ENCODE data around the gene KIF3A. TPM values are rescaled to one million over a fixed set of nuclear protein-coding genes. Genes with fewer than 3 reads are reported as not detected.

KIF3A gene
- total and polyA plus RNA-seq, 4 experiments from 2014 or later, result 9.7 to 25.9 (median 18.5) TPM

GRCh38 chr5:132770476-132771159 lies 33.3 kb upstream of the KIF3A start:
- H3K4me1 ChIP-seq (ENCODE audit: insufficient read depth, low read length), result peaks cover 4% of the 10 kb centered on the region
- no peaks in the 10 kb centered on the region for H3K9me3 ChIP-seq (ENCODE audit: control insufficient read depth in 1 of 2, low read length in 2 of 2)
- Mint-ChIP-seq H3K36me3 (no peaks in the 10 kb centered on the region), H3K9me3 (no peaks in the 10 kb centered on the region), H3K27ac (no peak overlapping the region), H3K4me1 (peaks cover 4 to 15% (median 5%) of the 10 kb centered on the region in 4 donors), H3K27me3 (no peaks in the 10 kb centered on the region), H3K4me3 (no peak overlapping the region)
- no peak overlapping the region for H3K4me3 ChIP-seq (ENCODE audit: low read length in 2 of 2)
- intact Hi-C loops (cut with micrococcal nuclease), result no loop called here
- DNase-seq, result no peak
- CTCF ChIA-PET (ENCODE audit: partially characterized antibody), result no interaction called here
- H3K27me3 ChIP-seq (ENCODE audit: insufficient read depth, low read length), result no peaks in the 10 kb centered on the region
- POLR2A ChIA-PET (ENCODE audit: partially characterized antibody), result no interaction called here
- H3K36me3 ChIP-seq (ENCODE audit: insufficient read depth, low read length), result no peaks in the 10 kb centered on the region
- H3K27ac ChIP-seq (ENCODE audit: low read depth, low read length), result no peak overlapping the region

DNA sequence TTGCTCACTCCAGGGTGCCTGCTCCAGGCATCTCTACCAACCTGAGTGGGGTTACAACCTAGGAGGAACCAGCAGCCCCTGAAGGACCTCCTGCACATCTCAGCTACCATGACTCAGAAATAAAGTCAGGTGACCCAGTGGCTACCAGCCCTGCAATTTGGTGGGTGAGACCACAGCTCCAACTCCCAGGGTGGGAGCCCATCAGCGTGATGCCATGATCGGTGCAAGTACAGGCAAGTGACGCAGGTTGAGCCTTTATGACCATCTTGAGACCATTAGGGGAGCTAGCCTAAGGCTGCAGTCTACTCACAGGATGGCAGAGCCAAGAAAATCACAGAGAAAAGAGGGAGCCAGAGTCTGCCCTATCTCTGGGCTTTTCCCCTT lies 31.1 kb upstream of the KIF3A start:
- Mint-ChIP-seq H3K4me3 (no peak overlapping the region), H3K4me1 (peaks cover 0 to 5% (median 0%) of the 10 kb centered on the region in 4 donors), H3K9me3 (no peaks in the 10 kb centered on the region), H3K27ac (no peak overlapping the region), H3K36me3 (peaks cover 0 to 5% of the 10 kb centered on the region in 2 donors), H3K27me3 (no peaks in the 10 kb centered on the region)
- Histone ChIP-seq H3K9me3 (ENCODE audit: control insufficient read depth in 1 of 2, low read length in 2 of 2) (no peaks in the 10 kb centered on the region), H3K4me1 (ENCODE audit: insufficient read depth, low read length) (no peaks in the 10 kb centered on the region), H3K4me3 (ENCODE audit: low read length in 2 of 2) (no peak overlapping the region), H3K27me3 (ENCODE audit: insufficient read depth, low read length) (no peaks in the 10 kb centered on the region), H3K36me3 (ENCODE audit: insufficient read depth, low read length) (peaks cover 8% of the 10 kb centered on the region), H3K27ac (ENCODE audit: low read depth, low read length) (no peak overlapping the region)
- intact Hi-C loops (cut with micrococcal nuclease), result no loop called here
- DNase-seq, result no peak
- CTCF ChIA-PET (ENCODE audit: partially characterized antibody), result no interaction called here
- POLR2A ChIA-PET (ENCODE audit: partially characterized antibody), result no interaction called here

DNA sequence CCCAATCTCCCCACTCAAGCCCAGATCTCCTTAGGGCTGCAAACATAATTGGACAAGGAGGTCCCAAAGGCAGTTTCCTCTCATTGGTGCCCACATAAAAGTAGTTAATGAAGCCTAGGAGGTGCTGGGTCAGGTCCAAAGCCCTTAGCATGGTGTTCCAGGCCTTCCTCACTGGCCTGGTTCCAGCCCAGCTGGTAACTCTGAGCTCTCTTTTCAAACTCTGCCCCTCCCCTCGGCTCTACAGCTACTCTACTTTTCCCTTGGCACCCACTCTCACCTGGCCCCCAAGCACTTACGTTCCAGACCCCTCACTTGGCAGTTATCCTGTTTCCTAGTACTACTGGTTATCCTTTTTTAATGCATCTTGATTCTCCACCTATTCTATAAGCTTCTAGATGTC lies 29.8 kb upstream of the KIF3A start:
- Histone ChIP-seq H3K4me3 (ENCODE audit: low read length in 2 of 2) (no peak overlapping the region), H3K36me3 (ENCODE audit: insufficient read depth, low read length) (peaks cover 12% of the 10 kb centered on the region), H3K9me3 (ENCODE audit: control insufficient read depth in 1 of 2, low read length in 2 of 2) (no peaks in the 10 kb centered on the region), H3K27me3 (ENCODE audit: insufficient read depth, low read length) (no peaks in the 10 kb centered on the region), H3K27ac (ENCODE audit: low read depth, low read length) (no peak overlapping the region), H3K4me1 (ENCODE audit: insufficient read depth, low read length) (no peaks in the 10 kb centered on the region)
- ChIA-PET CTCF (ENCODE audit: partially characterized antibody) (no interaction called here), POLR2A (ENCODE audit: partially characterized antibody) (no interaction called here)
- intact Hi-C loops (cut with micrococcal nuclease), result no loop called here
- Mint-ChIP-seq H3K4me1 (peaks cover 0 to 5% (median 0%) of the 10 kb centered on the region in 4 donors), H3K36me3 (peaks cover 0 to 8% of the 10 kb centered on the region in 2 donors), H3K9me3 (no peaks in the 10 kb centered on the region), H3K27ac (peak overlapping the region in 2 of 7 donors; percentile 0 to 45), H3K4me3 (no peak overlapping the region), H3K27me3 (no peaks in the 10 kb centered on the region)
- DNase-seq, result no peak

DNA sequence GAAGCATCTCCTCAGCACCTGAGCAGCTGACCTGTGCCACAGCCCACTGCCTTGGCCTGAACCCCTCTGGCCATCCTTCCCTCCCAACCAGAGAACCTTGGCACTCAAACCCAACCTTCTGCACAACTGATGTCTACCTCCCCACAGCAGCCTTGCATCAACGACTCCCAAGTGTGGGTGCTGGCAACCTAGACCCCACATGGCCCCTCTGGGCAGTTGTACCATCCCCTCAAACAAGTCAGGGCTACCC lies 29.4 kb upstream of the KIF3A start:
- no peaks in the 10 kb centered on the region for H3K27me3 Mint-ChIP-seq
- no peaks in the 10 kb centered on the region for H3K9me3 Mint-ChIP-seq
- H3K36me3 Mint-ChIP-seq, result peaks cover 0 to 8% of the 10 kb centered on the region in 2 donors
- ChIA-PET CTCF (ENCODE audit: partially characterized antibody) (no interaction called here), POLR2A (ENCODE audit: partially characterized antibody) (no interaction called here)
- peaks cover 0 to 5% (median 0%) of the 10 kb centered on the region in 4 donors for H3K4me1 Mint-ChIP-seq
- Histone ChIP-seq H3K9me3 (ENCODE audit: control insufficient read depth in 1 of 2, low read length in 2 of 2) (no peaks in the 10 kb centered on the region), H3K4me1 (ENCODE audit: insufficient read depth, low read length) (no peaks in the 10 kb centered on the region), H3K27ac (ENCODE audit: low read depth, low read length) (no peak overlapping the region), H3K27me3 (ENCODE audit: insufficient read depth, low read length) (no peaks in the 10 kb centered on the region), H3K36me3 (ENCODE audit: insufficient read depth, low read length) (peaks cover 12% of the 10 kb centered on the region), H3K4me3 (ENCODE audit: low read length in 2 of 2) (no peak overlapping the region)
- peak overlapping the region in 3 of 7 donors; percentile 12 to 79 (median 45) for H3K27ac Mint-ChIP-seq
- intact Hi-C loops (cut with micrococcal nuclease), result no loop called here
- no peak for DNase-seq
- H3K4me3 Mint-ChIP-seq, result no peak overlapping the region

DNA sequence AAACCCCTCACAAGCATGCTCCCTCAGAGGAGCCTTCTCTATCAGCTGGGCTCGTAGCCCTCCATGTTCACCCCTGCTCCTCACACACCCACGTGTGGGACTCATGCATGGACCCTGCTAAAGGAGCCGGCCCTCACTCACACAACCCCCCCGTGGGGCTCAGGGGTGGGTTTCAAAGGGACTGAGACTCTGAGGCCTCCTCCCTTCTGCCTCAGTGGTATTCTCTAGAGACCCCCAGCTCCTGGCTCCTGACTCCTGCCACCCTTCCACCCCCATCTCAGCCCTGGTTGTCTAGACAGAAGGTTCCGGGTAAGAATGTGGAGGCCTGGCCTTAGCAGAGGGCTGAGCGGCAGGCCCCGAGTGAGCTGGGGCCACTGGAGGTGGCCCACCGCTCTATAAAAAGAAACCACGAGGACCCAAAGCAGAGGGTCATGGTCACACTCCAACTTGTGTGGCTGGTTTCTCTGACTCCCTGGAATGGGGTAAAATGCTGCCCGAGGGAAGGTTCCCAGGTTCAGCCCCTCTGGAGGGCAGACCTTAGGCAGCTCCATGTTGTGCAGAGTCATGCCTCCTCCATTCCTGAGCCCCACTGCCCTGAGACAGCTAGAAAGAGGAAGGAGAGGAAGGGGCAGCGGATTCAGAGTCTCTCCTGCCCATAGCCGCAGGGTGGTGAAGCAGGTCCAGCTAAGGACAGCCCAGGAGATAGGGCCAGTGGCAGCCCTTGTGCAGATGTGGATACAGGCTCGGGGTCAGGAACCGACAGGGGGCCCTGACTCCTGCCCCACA lies 28.9 kb upstream of the KIF3A start:
- peaks cover 0 to 11% of the 10 kb centered on the region in 2 donors for H3K36me3 Mint-ChIP-seq
- Histone ChIP-seq H3K27me3 (ENCODE audit: insufficient read depth, low read length) (no peaks in the 10 kb centered on the region), H3K9me3 (ENCODE audit: control insufficient read depth in 1 of 2, low read length in 2 of 2) (no peaks in the 10 kb centered on the region), H3K36me3 (ENCODE audit: insufficient read depth, low read length) (peaks cover 12% of the 10 kb centered on the region), H3K27ac (ENCODE audit: low read depth, low read length) (no peak overlapping the region), H3K4me3 (ENCODE audit: low read length in 2 of 2) (no peak overlapping the region), H3K4me1 (ENCODE audit: insufficient read depth, low read length) (no peaks in the 10 kb centered on the region)
- H3K27me3 Mint-ChIP-seq, result no peaks in the 10 kb centered on the region
- intact Hi-C loops (cut with micrococcal nuclease), result no loop called here
- H3K4me1 Mint-ChIP-seq, result peaks cover 0 to 5% (median 0%) of the 10 kb centered on the region in 4 donors
- H3K4me3 Mint-ChIP-seq, result no peak overlapping the region
- ChIA-PET CTCF (ENCODE audit: partially characterized antibody) (no interaction called here), POLR2A (ENCODE audit: partially characterized antibody) (no interaction called here)
- H3K9me3 Mint-ChIP-seq, result no peaks in the 10 kb centered on the region
- DNase-seq, result no peak
- H3K27ac Mint-ChIP-seq, result no peak overlapping the region

DNA sequence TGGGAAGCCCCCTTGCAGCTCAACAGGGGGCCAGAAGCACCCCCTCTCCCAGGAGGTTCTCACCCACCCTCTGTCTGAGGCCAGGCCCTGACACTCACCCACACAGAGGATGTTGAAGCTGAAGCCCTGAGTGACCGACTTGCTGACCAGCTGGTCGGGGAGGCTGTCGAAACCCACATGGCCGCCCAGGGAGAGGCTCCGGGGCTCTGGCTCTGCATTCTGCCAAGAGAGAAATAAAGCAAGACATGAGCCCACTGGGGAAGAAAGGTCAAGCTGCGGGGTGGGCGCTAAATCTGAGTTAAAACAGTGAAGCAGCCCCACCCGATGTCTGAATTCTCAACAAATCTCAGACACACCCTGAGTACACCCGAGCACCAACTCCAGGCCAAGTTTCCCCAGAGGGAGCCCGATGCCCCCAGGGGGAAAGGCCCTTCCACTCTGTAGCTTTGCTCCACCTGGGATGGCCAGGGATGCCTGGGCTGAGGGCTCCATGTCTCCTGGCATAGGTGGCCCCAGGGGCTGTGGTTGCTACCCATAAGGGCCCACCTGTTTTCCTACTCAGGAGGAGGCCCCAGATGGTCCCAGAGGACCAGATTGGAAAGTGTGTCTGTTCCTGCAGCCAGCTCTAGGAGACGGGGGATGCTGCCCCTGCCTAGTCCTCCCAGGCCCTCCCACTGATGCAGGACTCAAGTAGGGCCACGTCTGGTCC lies 28.1 kb upstream of the KIF3A start:
- POLR2A ChIA-PET (ENCODE audit: partially characterized antibody), result interaction anchor here (0.8 kb wide), 1 partner anchor 18 kb away, joined by 3 read pairs; the partner anchor contains the start of gene CCNI2
- intact Hi-C loops (cut with micrococcal nuclease), result no loop called here
- peaks cover 0 to 5% (median 0%) of the 10 kb centered on the region in 4 donors for H3K4me1 Mint-ChIP-seq

DNA sequence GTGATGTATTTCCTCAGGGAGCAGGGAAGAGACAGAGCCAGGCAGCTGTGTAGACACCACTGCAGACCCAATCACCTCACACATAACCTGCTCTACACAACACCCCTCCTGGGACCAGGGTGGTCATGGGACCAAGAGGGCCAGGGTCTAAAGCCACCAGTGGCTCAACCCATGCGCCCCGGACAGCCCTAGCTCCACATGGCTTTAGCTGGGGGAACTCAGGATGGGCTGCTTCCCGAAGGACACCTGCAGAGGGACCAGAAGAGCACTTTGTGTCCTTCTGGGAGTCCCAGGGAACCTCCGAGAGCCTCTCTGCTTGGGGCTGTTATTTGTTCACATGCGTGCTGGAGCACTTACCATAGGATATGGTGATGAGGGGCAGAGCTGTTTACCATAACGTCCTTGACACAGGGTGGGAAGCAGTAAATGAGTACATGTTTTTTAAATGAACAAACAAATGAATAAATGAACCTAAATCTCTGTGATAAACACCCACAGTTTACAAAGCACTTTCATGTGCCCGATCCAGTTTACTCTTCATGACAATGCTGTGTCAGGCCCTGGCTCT lies 27.4 kb upstream of the KIF3A start:
- peaks cover 0 to 17% of the 10 kb centered on the region in 2 donors for H3K36me3 Mint-ChIP-seq
- CTCF ChIA-PET (ENCODE audit: partially characterized antibody), result interaction anchor here (1.0 kb wide), 1 partner anchor 55 kb away, joined by 3 read pairs; no protein-coding TSS in a partner anchor

More for the DNA sequence above, 28.1 kb upstream of the KIF3A start:
- Histone ChIP-seq H3K4me1 (ENCODE audit: insufficient read depth, low read length) (no peaks in the 10 kb centered on the region), H3K27me3 (ENCODE audit: insufficient read depth, low read length) (no peaks in the 10 kb centered on the region), H3K27ac (ENCODE audit: low read depth, low read length) (no peak overlapping the region), H3K4me3 (ENCODE audit: low read length in 2 of 2) (no peak overlapping the region), H3K36me3 (ENCODE audit: insufficient read depth, low read length) (peaks cover 12% of the 10 kb centered on the region), H3K9me3 (ENCODE audit: control insufficient read depth in 1 of 2, low read length in 2 of 2) (no peaks in the 10 kb centered on the region)
- no peak for DNase-seq
- Mint-ChIP-seq H3K27me3 (no peaks in the 10 kb centered on the region), H3K27ac (peak overlapping the region in 1 of 7 donors; percentile 82), H3K36me3 (peaks cover 0 to 15% of the 10 kb centered on the region in 2 donors), H3K4me3 (no peak overlapping the region), H3K9me3 (no peaks in the 10 kb centered on the region)
- CTCF ChIA-PET (ENCODE audit: partially characterized antibody), result no interaction called here

More for the DNA sequence above, 27.4 kb upstream of the KIF3A start:
- H3K9me3 Mint-ChIP-seq, result no peaks in the 10 kb centered on the region
- H3K27ac Mint-ChIP-seq, result peak overlapping the region in 1 of 7 donors; percentile 82
- no peak for DNase-seq
- H3K27me3 Mint-ChIP-seq, result no peaks in the 10 kb centered on the region
- H3K4me1 Mint-ChIP-seq, result peaks cover 0 to 5% (median 0%) of the 10 kb centered on the region in 4 donors
- H3K4me3 Mint-ChIP-seq, result no peak overlapping the region
- H3K4me1 ChIP-seq (ENCODE audit: insufficient read depth, low read length), result no peaks in the 10 kb centered on the region
- intact Hi-C loops (cut with micrococcal nuclease), result no loop called here
- POLR2A ChIA-PET (ENCODE audit: partially characterized antibody), result interaction anchor here (0.8 to 1.4 kb wide), 2 partner anchors 10 to 17 kb away, joined by 3 read pairs; partner anchors contain the start of gene CCNI2
- peaks cover 12% of the 10 kb centered on the region for H3K36me3 ChIP-seq (ENCODE audit: insufficient read depth, low read length)
- H3K4me3 ChIP-seq (ENCODE audit: low read length in 2 of 2), result no peak overlapping the region
- H3K27ac ChIP-seq (ENCODE audit: low read depth, low read length), result no peak overlapping the region
- no peaks in the 10 kb centered on the region for H3K27me3 ChIP-seq (ENCODE audit: insufficient read depth, low read length)
- no peaks in the 10 kb centered on the region for H3K9me3 ChIP-seq (ENCODE audit: control insufficient read depth in 1 of 2, low read length in 2 of 2)

All from CD4-positive, alpha-beta memory T cell (primary cell).